Mucosa of descending colon (tissue), 3 donors: Measurements from ENCODE around the gene KLF15. TPM values are rescaled to one million over a fixed set of nuclear protein-coding genes. Genes with fewer than 3 reads are reported as not detected.
A peak's percentile ranks its signal among the peaks of the same experiment; 100 is the strongest.
"Not testable (repeated sequence)": the region's sequence is repeated elsewhere in the genome, so short reads cannot be mapped to it uniquely, and the experiment has no call there.

Source experiments
- ATAC-seq: fragments of 200-7000 bp; cut with Tn5 transposase; one replicate; pipeline ENCODE4 v1.9.1; 2020; ENCODE audit warnings: mild to moderate bottlenecking, moderate library complexity
- DNase-seq, 3 donors: peaks; one replicate each; pipeline ENCODE4 v3.0.0-alpha.2; 2020
- H3K36me3 ChIP-seq: fragments of 200-600 bp; one replicate; pipeline ENCODE4 v1.8.0; 2021; ENCODE audit warnings: low read depth, mild to moderate bottlenecking
- H3K4me1 ChIP-seq: fragments of 200-600 bp; one replicate; pipeline ENCODE4 v1.8.0; 2021; ENCODE audit warnings: low read depth, mild to moderate bottlenecking
- H3K4me3 ChIP-seq: fragments of 200-600 bp; one replicate; pipeline ENCODE4 v1.8.0; 2021; ENCODE audit warnings: mild to moderate bottlenecking
- H3K9me3 ChIP-seq: fragments of 200-600 bp; one replicate; pipeline ENCODE4 v1.8.0; 2021; ENCODE audit warnings: mild to moderate bottlenecking
- intact Hi-C, 2 donors: fragments of 100-400 bp; cut with DNase I in 1 of 2; cut with micrococcal nuclease in 1 of 2; formaldehyde crosslinking; loops; one replicate each; pipeline versions ENCODE4 v1.11.0 to v1.11.1; 2022; cut with DNase I, micrococcal nuclease
- total RNA-seq, 3 donors: library from RNA; stranded (reverse); fragmentation: NEBNext Ultra II Directional in 2 of 3; extraction: Animal tissue kit (Norgen Biotek cat#: 25700) in 2 of 3; gene quantifications; one replicate each; pipeline versions ENCODE4 v1.2.1 to v1.2.4, GENCODE V29; 2021 to 2023
- TF ChIP-seq, protein P1 (sequence below): fragments of 200-600 bp; IDR thresholded peaks from one replicate; pipeline ENCODE4 v1.8.0; 2022; ENCODE audit warnings: antibody characterized with exemption, mild to moderate bottlenecking
- donor health status: DM: no; HTN: no; CAD: no; lungs with moderate emphysema.
- donor health status: DM: no; HTN: no; CAD: no.
- donor health status: DM: no; HTN: yes; CAD: no.

KLF15 gene
- total RNA-seq, 3 donors from 2014 or later, result 1.3 to 21.9 (median 2.0) TPM

DNA sequence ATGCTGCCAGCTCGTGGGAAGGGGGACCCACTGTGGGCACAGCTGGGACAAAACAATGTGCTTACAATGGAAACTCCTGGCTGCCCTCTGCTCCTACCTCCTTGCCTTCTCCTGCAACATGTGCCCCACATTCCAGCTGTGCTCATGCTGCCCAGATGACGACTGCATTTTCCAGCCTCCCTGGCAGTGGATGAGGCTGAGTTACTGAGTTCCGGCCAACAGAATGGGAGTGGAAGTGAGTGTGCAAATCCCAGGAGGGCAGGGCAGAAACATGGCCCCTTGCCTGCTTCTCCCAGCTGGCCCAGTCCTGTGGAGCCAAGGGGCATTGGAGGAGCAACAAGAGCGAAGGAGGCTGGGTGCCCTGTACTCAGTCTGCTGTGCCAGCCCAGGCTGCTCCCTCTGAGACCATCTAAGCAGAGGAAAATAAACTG, 17.1 kb downstream of the KLF15 start:
- no peak overlapping the region for H3K4me3 ChIP-seq
- intact Hi-C loops, result no loop called here
- DNase-seq (peak in 1 of 3 donors; percentile 8), ATAC-seq (no peak)
- H3K4me1 ChIP-seq, result no peaks in the 10 kb centered on the region
- H3K36me3 ChIP-seq, result no peaks in the 10 kb centered on the region
- TF ChIP-seq, protein P1, sequence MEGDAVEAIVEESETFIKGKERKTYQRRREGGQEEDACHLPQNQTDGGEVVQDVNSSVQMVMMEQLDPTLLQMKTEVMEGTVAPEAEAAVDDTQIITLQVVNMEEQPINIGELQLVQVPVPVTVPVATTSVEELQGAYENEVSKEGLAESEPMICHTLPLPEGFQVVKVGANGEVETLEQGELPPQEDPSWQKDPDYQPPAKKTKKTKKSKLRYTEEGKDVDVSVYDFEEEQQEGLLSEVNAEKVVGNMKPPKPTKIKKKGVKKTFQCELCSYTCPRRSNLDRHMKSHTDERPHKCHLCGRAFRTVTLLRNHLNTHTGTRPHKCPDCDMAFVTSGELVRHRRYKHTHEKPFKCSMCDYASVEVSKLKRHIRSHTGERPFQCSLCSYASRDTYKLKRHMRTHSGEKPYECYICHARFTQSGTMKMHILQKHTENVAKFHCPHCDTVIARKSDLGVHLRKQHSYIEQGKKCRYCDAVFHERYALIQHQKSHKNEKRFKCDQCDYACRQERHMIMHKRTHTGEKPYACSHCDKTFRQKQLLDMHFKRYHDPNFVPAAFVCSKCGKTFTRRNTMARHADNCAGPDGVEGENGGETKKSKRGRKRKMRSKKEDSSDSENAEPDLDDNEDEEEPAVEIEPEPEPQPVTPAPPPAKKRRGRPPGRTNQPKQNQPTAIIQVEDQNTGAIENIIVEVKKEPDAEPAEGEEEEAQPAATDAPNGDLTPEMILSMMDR, result no peak
- H3K9me3 ChIP-seq, result no peaks in the 10 kb centered on the region

DNA sequence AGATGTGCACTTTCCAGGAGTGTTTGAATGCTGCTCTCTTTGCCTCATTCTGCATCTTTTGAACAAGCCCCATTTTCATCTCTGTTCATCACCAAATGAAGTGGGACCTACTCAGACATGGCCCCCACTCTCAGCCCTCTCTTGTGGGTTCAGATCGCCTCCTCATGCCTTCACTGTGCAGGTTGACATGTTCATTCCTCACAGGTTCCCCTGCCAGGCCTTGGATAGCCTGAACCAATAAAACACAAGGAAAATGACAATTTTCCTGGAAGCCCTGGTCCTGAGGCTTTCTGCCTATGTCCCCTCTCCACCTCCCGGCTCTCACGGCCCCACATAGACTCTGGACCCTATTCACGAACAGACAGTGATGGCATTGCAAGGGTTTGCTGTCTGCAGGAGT, 17.7 kb downstream of the KLF15 start:
- H3K9me3 ChIP-seq, result no peaks in the 10 kb centered on the region
- H3K4me3 ChIP-seq, result no peak overlapping the region
- H3K36me3 ChIP-seq, result no peaks in the 10 kb centered on the region
- DNase-seq, result peak in 1 of 3 donors; percentile 10
- no peak for ATAC-seq
- intact Hi-C loops, result no loop called here
- no peaks in the 10 kb centered on the region for H3K4me1 ChIP-seq
- TF ChIP-seq, protein P1, result no peak

DNA sequence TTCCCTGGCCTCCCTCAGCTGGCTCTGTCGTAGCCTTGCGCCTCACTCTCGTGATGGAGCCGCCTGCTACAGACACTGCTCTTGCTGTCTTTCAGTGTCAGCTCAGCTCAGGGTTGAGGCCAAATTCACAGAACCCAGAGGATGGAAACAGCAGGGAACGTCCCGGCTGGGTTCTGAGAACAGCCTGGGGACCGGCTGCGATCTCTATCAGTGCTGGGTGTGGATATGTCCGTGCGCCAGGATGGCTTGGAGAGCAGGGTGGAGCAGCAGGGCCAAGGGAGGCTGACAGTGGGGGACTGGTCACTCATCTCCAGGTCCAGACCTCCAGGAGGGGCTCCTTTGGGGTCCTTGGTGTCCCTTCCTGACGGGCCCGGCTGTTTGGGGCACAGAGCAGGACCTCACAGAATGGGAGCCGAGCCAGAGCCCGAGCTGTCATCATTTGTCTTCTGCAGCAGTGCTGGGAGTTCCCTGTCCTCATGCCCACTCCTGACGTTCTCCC, 18.4 kb downstream of the KLF15 start:
- H3K36me3 ChIP-seq, result no peaks in the 10 kb centered on the region
- H3K4me1 ChIP-seq, result no peaks in the 10 kb centered on the region
- peak in 1 of 3 donors; percentile 6 for DNase-seq
- no peak overlapping the region for H3K4me3 ChIP-seq
- TF ChIP-seq, protein P1, result no peak
- intact Hi-C loops, result no loop called here
- ATAC-seq, result no peak
- no peaks in the 10 kb centered on the region for H3K9me3 ChIP-seq

DNA sequence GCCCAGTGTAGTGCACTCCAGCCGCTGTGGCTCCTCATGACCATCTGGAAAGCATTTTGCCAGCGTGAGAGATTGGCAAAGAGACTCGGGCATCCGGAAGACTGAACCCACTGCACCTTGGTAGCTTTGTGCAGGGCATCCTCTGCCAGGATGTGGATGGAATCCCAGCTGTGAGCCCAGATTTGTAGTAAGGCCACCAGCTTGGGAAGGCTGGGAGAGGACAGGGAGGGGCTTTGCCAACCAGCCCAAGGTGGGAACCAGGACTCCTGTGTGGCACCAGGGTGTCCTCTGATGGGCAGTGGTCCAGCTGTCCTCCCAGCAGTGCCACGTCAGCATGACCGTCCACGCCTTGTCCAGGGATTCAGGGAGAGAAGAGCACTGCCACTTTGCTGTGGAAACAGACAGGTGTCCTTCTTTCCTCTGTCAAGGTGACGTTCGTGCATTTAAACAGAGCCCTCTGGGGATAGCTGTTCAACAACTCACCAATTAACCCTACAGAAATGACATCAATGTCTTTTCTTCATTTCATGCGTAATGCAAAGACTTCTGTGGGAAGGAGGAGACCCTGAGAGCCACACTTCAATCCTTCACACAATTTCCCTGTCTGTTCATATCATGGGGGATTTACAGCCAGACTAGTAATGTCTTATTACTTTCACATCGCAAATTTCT, 19.1 kb downstream of the KLF15 start:
- Histone ChIP-seq H3K9me3 (no peaks in the 10 kb centered on the region), H3K4me1 (no peaks in the 10 kb centered on the region), H3K4me3 (no peak overlapping the region), H3K36me3 (no peaks in the 10 kb centered on the region)
- DNase-seq (no peak), ATAC-seq (no peak)
- TF ChIP-seq, protein P1, result no peak
- intact Hi-C loops, result no loop called here

DNA sequence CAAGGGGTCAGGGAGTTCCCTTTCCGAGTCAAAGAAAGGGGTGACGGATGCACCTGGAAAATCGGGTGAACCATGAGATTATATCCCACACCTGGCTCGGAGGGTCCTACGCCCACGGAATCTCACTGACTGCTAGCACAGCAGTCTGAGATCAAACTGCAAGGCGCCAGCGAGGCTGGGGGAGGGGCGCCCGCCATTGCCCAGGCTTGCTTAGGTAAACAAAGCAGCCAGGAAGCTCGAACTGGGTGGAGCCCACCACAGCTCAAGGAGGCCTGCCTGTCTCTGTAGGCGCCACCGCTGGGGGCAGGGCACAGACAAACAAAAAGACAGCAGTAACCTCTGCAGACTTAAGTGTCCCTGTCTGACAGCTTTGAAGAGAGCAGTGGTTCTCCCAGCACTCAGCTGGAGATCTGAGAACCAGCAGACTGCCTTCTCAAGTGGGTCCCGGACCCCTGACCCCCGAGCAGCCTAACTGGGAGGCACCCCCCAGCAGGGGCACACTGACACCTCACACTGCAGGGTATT, 25.3 kb downstream of the KLF15 start:
- DNase-seq, H3K4me3 ChIP-seq, H3K36me3 ChIP-seq, ATAC-seq, H3K4me1 ChIP-seq, intact Hi-C loops: not testable (repeated sequence)
- peaks cover 10% of the 10 kb centered on the region for H3K9me3 ChIP-seq

DNA sequence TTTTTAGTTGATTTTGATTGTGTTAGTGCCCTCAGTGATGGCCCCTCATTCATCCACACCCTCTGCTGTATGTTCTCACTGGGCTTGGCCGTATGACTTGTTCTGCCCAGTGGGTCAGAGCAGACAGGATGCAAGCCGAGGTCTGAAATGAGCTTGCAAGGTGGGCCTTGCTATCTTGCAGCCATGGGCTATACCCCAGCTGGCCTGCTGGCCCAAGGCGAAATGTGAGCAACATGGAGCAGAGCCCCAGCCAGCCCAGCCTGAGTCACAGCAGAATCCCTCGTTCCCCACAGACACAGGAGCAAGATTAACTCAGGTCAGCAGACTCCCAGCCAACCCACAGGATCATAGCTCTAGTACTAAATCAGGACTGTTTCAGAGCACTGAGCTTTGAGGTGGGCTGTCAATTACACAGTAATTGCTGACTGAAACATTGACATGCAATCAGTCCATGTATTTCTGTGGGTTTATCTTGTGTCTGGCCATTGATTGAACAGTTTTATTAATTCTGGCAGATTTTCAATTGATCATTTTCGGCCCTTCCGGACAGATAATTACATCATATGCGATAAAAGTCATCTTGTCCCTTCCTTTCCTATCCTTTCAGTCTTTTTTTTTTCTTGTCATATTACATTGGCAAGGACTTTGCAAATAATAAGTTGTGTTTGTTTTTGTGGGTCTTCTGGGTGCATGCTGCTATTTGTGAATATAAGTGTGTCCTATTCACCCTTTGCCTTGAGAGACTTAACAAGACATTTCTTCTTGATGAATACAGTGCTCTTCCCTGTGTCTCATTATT, 27.1 kb downstream of the KLF15 start:
- Histone ChIP-seq H3K4me3 (no peak overlapping the region), H3K36me3 (no peaks in the 10 kb centered on the region), H3K9me3 (peaks cover 10% of the 10 kb centered on the region), H3K4me1 (no peaks in the 10 kb centered on the region)
- no peak for DNase-seq
- TF ChIP-seq, protein P1, result no peak
- intact Hi-C loops, result no loop called here
- ATAC-seq, result no peak
